Measurements from ENCODE around the gene ZNF761.
A peak's percentile ranks its signal among the peaks of the same experiment; 100 is the strongest.
"Not testable (repeated sequence)": the region's sequence is repeated elsewhere in the genome, so short reads cannot be mapped to it uniquely, and the experiment has no call there.

The ZNF761 gene

GRCh38 chr19:53431399-53432087 is at the start of gene ZNF761:
Gene ZNF761 (plus strand): TSS chr19:53431984. CDS start chr19:53447269, 15,285 bp downstream.
- peaks cover 0 to 16% of the 10 kb centered on the region in 2 donors for H3K4me1 ChIP-seq (ENCODE audit: control insufficient read depth in 1 of 2, insufficient read depth in 2 of 2, low read length in 2 of 2)
- peaks cover 0 to 8% of the 10 kb centered on the region in 2 donors for H3K36me3 ChIP-seq (ENCODE audit: control insufficient read depth in 1 of 2, insufficient read depth in 2 of 2, low read length in 2 of 2)
- H3K9me3 ChIP-seq (ENCODE audit: control insufficient read depth in 1 of 2, low read length in 2 of 2): no peaks in the 10 kb centered on the region
- peak within 1 kb of the TSS; percentile 83 for H3K27ac ChIP-seq (ENCODE audit: low read length)
- peak within 1 kb of the TSS; percentile 78 to 87 for H3K4me3 ChIP-seq (ENCODE audit: low read depth in 1 of 2, low read length in 2 of 2)
- no peaks in the 10 kb centered on the region for H3K27me3 ChIP-seq (ENCODE audit: low read depth, low read length)

DNA sequence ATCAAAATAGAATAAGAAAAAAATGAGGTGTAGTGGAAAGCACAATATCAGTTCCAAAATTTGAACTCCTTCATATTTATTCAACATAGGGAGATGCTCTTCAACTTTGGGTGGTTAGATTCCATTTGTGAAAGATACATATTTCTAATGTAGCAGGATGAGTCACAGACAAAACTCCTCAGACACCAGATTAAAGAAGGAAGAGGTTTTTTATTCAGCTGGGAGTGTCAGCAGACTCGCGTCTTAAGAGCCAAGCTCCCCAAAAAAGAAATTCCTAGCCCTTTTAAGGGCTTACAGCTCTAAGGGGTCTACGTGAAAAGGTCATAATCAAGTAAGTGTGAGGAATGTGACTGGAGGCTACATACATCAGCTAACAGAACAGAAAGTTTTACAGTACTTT is 43.6 kb upstream of the ZNF761 start:
- peaks cover 0 to 14% of the 10 kb centered on the region in 2 donors for H3K36me3 ChIP-seq (ENCODE audit: control insufficient read depth in 1 of 2, insufficient read depth in 2 of 2, low read length in 2 of 2)
- H3K4me3 ChIP-seq (ENCODE audit: low read depth in 1 of 2, low read length in 2 of 2): no peak overlapping the region
- no peak overlapping the region for H3K27ac ChIP-seq (ENCODE audit: low read length)
- H3K27me3 ChIP-seq (ENCODE audit: low read depth, low read length): no peaks in the 10 kb centered on the region
- H3K9me3 ChIP-seq (ENCODE audit: control insufficient read depth in 1 of 2, low read length in 2 of 2): peaks cover 0 to 9% of the 10 kb centered on the region in 2 donors
- H3K4me1 ChIP-seq (ENCODE audit: control insufficient read depth in 1 of 2, insufficient read depth in 2 of 2, low read length in 2 of 2): no peaks in the 10 kb centered on the region

DNA sequence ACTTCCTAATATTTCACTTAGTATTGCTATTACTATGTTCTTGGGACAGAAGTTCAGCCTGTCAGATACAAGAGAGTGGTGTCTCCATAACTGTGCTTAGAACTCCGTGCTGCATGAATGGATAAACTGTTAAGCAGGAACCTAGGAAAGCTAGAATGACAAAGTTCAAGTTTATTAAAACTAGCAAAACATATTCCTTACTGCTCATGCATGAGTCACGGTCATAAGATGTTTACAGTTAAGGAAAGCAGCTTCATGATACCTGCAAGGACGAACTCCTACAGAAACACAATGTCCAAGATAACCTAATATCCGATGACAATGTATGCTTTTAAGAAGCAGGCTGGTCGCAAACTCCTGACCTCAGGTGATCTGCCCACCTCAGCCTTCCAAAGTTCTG is 42.9 kb upstream of the ZNF761 start:
- peaks cover 0 to 2% of the 10 kb centered on the region in 2 donors for H3K9me3 ChIP-seq (ENCODE audit: control insufficient read depth in 1 of 2, low read length in 2 of 2)
- H3K4me3 ChIP-seq (ENCODE audit: low read depth in 1 of 2, low read length in 2 of 2): no peak overlapping the region
- H3K36me3 ChIP-seq (ENCODE audit: control insufficient read depth in 1 of 2, insufficient read depth in 2 of 2, low read length in 2 of 2): peaks cover 0 to 14% of the 10 kb centered on the region in 2 donors
- H3K27me3 ChIP-seq (ENCODE audit: low read depth, low read length): no peaks in the 10 kb centered on the region
- H3K4me1 ChIP-seq (ENCODE audit: control insufficient read depth in 1 of 2, insufficient read depth in 2 of 2, low read length in 2 of 2): no peaks in the 10 kb centered on the region
- no peak overlapping the region for H3K27ac ChIP-seq (ENCODE audit: low read length)

GRCh38 chr19:53389571-53389970 is 42.2 kb upstream of the ZNF761 start:
- Histone ChIP-seq H3K4me1 (ENCODE audit: control insufficient read depth in 1 of 2, insufficient read depth in 2 of 2, low read length in 2 of 2) (no peaks in the 10 kb centered on the region), H3K4me3 (ENCODE audit: low read depth in 1 of 2, low read length in 2 of 2) (no peak overlapping the region), H3K27ac (ENCODE audit: low read length) (no peak overlapping the region), H3K36me3 (ENCODE audit: control insufficient read depth in 1 of 2, insufficient read depth in 2 of 2, low read length in 2 of 2) (peaks cover 0 to 13% of the 10 kb centered on the region in 2 donors), H3K9me3 (ENCODE audit: control insufficient read depth in 1 of 2, low read length in 2 of 2) (no peaks in the 10 kb centered on the region), H3K27me3 (ENCODE audit: low read depth, low read length) (no peaks in the 10 kb centered on the region)

DNA sequence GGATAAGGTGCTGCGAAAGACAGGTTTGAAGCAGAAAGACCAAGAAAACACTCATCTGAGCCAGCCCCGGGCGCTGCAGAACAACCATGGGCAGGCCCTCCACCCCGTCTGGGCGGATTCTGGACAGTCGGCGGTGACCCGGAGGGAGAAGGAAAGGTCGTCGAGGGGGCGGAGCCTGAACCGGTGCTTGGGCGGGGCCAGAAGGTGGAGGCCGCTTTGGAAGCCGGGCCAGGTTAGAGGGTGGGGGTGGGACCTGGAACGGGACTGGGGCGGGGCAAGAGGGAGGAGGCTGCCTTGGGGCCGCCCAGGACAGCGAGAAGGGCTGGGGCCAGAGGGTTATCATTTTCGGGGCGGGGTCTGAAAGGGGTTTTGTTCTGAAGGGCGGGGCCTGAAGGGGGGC is 41.8 kb upstream of the ZNF761 start:
- H3K9me3 ChIP-seq (ENCODE audit: control insufficient read depth in 1 of 2, low read length in 2 of 2): no peaks in the 10 kb centered on the region
- H3K4me1 ChIP-seq (ENCODE audit: control insufficient read depth in 1 of 2, insufficient read depth in 2 of 2, low read length in 2 of 2): no peaks in the 10 kb centered on the region
- no peak overlapping the region for H3K27ac ChIP-seq (ENCODE audit: low read length)
- no peak overlapping the region for H3K4me3 ChIP-seq (ENCODE audit: low read depth in 1 of 2, low read length in 2 of 2)
- peaks cover 0 to 8% of the 10 kb centered on the region in 2 donors for H3K36me3 ChIP-seq (ENCODE audit: control insufficient read depth in 1 of 2, insufficient read depth in 2 of 2, low read length in 2 of 2)
- H3K27me3 ChIP-seq (ENCODE audit: low read depth, low read length): no peaks in the 10 kb centered on the region

DNA sequence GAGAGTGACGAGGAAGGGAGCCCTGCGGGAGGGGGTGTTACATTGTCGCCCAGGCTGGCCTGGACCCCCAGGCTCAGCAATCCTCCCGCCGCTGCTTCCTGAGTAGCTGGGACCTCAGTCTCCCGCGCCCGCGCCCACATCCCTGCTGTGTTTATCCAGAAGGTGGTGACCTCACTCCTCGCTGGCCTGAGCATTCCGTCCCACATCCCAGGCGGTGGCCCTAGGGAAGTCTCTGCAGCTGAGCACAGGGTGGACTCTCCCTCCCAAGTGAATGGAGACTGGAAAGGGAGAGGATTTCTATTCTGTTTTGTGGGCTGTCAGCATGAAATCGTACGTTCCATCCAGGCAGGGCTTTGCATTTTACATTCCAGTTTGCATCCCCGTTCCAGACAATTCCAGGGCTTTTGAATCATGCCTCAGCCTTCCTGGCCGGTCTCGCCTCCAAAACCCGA is 37.2 kb upstream of the ZNF761 start:
- peak overlapping the region; percentile 69 to 82 for H3K4me3 ChIP-seq (ENCODE audit: low read depth in 1 of 2, low read length in 2 of 2)
- H3K4me1 ChIP-seq (ENCODE audit: control insufficient read depth in 1 of 2, insufficient read depth in 2 of 2, low read length in 2 of 2): peaks cover 0 to 5% of the 10 kb centered on the region in 2 donors
- peak overlapping the region; percentile 58 for H3K27ac ChIP-seq (ENCODE audit: low read length)

GRCh38 chr19:53394974-53395839 is 36.6 kb upstream of the ZNF761 start, which contains the start of gene ZNF765:
Gene ZNF765 (plus strand): TSS chr19:53395149. CDS start chr19:53398016, 2,867 bp downstream.
- Histone ChIP-seq H3K36me3 (ENCODE audit: control insufficient read depth in 1 of 2, insufficient read depth in 2 of 2, low read length in 2 of 2) (peaks cover 4% of the 10 kb centered on the region in 2 donors), H3K27me3 (ENCODE audit: low read depth, low read length) (no peaks in the 10 kb centered on the region), H3K4me3 (ENCODE audit: low read depth in 1 of 2, low read length in 2 of 2) (peak within 1 kb of the TSS; percentile 69 to 82), H3K9me3 (ENCODE audit: control insufficient read depth in 1 of 2, low read length in 2 of 2) (no peaks in the 10 kb centered on the region), H3K27ac (ENCODE audit: low read length) (peak within 1 kb of the TSS; percentile 72), H3K4me1 (ENCODE audit: control insufficient read depth in 1 of 2, insufficient read depth in 2 of 2, low read length in 2 of 2) (peaks cover 0 to 5% of the 10 kb centered on the region in 2 donors)

More for the DNA sequence above, 37.2 kb upstream of the ZNF761 start:
- Histone ChIP-seq H3K36me3 (ENCODE audit: control insufficient read depth in 1 of 2, insufficient read depth in 2 of 2, low read length in 2 of 2) (no peaks in the 10 kb centered on the region), H3K27me3 (ENCODE audit: low read depth, low read length) (no peaks in the 10 kb centered on the region), H3K9me3 (ENCODE audit: control insufficient read depth in 1 of 2, low read length in 2 of 2) (no peaks in the 10 kb centered on the region)

DNA sequence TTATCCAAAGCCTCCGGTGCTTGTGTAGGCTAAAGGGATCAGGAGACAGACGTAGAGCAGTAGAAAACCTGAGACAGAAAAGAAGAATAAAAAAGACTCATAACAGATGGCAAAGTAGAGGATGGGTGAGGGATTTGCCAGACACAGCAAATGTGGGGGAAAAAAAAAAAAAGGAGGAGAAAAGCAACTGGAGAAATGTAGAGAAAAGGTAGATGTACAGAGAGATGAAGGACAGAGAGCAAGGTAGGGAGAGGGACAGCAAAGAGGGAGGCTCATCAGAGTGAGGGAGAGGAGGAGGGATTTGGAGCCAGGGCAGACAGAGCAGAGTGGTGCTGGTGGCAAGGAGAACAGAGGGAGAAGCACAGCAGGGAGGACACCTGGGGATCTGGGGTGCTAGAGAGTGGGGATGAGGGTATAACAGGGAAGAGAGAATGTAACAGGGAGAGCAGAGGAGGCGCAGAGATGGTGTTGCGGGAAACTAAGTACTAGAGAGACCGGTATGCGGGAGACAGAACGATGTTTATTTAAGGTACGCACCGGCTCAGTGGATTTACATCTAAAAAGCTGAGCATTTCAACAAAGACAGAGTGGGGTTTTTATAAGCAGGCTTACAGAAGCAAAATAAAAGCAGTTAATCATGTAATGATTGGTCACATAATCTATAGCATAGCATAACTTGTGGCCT is 35.8 kb upstream of the ZNF761 start:
- H3K4me1 ChIP-seq (ENCODE audit: control insufficient read depth in 1 of 2, insufficient read depth in 2 of 2, low read length in 2 of 2); H3K9me3 ChIP-seq (ENCODE audit: control insufficient read depth in 1 of 2, low read length in 2 of 2); H3K36me3 ChIP-seq (ENCODE audit: control insufficient read depth in 1 of 2, insufficient read depth in 2 of 2, low read length in 2 of 2); H3K27me3 ChIP-seq (ENCODE audit: low read depth, low read length): not testable (repeated sequence)
- H3K4me3 ChIP-seq (ENCODE audit: low read depth in 1 of 2, low read length in 2 of 2): peak overlapping the region; percentile 69 to 82
- peak overlapping the region; percentile 23 for H3K27ac ChIP-seq (ENCODE audit: low read length)

GRCh38 chr19:53396525-53396868 is 35.3 kb upstream of the ZNF761 start:
- no peaks in the 10 kb centered on the region for H3K27me3 ChIP-seq (ENCODE audit: low read depth, low read length)
- H3K9me3 ChIP-seq (ENCODE audit: control insufficient read depth in 1 of 2, low read length in 2 of 2): no peaks in the 10 kb centered on the region
- peak overlapping the region in 1 of 2 donors; percentile 69 for H3K4me3 ChIP-seq (ENCODE audit: low read depth in 1 of 2, low read length in 2 of 2)
- peaks cover 0 to 5% of the 10 kb centered on the region in 2 donors for H3K4me1 ChIP-seq (ENCODE audit: control insufficient read depth in 1 of 2, insufficient read depth in 2 of 2, low read length in 2 of 2)
- H3K27ac ChIP-seq (ENCODE audit: low read length): no peak overlapping the region
- peaks cover 5 to 10% of the 10 kb centered on the region in 2 donors for H3K36me3 ChIP-seq (ENCODE audit: control insufficient read depth in 1 of 2, insufficient read depth in 2 of 2, low read length in 2 of 2)

DNA sequence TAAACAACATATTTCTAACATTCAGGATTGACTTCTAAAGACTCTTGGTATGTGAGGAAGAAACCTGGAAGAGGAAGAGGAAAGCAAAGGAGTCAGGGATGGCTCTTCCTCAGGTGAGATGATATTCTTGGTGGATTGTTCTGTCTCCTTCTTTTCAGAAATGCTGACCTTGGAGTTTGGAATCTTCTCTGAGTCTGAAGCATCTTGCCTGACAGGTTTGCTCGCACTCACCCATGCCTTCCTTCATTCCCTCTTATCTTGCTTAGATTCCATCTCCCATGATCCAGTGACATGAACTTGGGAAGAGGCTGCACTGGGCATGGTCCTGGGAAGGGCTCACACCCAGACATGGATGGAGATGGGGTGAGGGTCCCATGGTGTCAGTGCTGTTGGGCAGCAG is 33.9 kb upstream of the ZNF761 start:
- H3K27me3 ChIP-seq (ENCODE audit: low read depth, low read length); H3K4me1 ChIP-seq (ENCODE audit: control insufficient read depth in 1 of 2, insufficient read depth in 2 of 2, low read length in 2 of 2); H3K4me3 ChIP-seq (ENCODE audit: low read depth in 1 of 2, low read length in 2 of 2); H3K27ac ChIP-seq (ENCODE audit: low read length); H3K9me3 ChIP-seq (ENCODE audit: control insufficient read depth in 1 of 2, low read length in 2 of 2): not testable (repeated sequence)
- peaks cover 9 to 24% of the 10 kb centered on the region in 2 donors for H3K36me3 ChIP-seq (ENCODE audit: control insufficient read depth in 1 of 2, insufficient read depth in 2 of 2, low read length in 2 of 2)
